ENCODE data around the gene NOL3. TPM values are rescaled to one million over a fixed set of nuclear protein-coding genes. Genes with fewer than 3 reads are reported as not detected.

Gene NOL3
- total RNA-seq, 1 experiment from 2014 or later: 68.0 TPM

DNA sequence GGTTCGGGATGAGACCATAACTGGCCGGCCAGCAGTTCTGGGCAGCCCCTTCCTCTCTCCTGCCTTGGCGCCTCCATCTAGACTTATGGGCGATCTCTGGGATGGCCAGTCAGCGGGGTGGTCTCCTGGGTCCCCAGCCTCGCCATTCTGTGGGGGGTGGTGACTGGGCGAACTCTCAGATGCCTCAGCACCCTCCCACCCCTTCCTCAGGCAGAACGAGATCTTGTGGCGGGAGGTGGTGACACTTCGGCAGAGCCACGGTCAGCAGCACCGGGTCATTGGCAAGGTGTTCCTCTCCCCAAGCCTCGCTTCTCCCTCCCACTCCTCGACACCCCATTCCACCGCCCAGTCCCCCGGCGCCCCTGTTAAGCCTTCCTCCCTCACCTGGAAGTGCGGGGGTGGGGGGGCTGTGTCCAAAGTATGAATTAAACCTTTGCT, 4.2 kb upstream of the NOL3 start:
- no peak overlapping the region for H2AFZ ChIP-seq
- H3K27ac ChIP-seq: no peak overlapping the region
- ChIA-PET CTCF (interaction anchor here (0.6 kb wide), 1 partner anchor 241 kb away, joined by 5 read pairs; the partner anchor contains the start of gene RRAD), POLR2A (ENCODE audit: unreplicated experiment) (no interaction called here)
- no peak overlapping the region for H3K4me2 ChIP-seq
- H3K4me1 ChIP-seq (replicated peaks; ENCODE audit: insufficient read depth): peaks cover 16% of the 10 kb centered on the region
- H3K9me3 ChIP-seq (ENCODE audit: insufficient read depth, low read depth): no peaks in the 10 kb centered on the region
- no peaks in the 10 kb centered on the region for H3K36me3 ChIP-seq (ENCODE audit: low read depth)
- no peak overlapping the region for H3K4me3 ChIP-seq
- BruUV-seq (replicated peaks): no TSS peak
- no peak for DNase-seq
- no peaks in the 10 kb centered on the region for H3K9me2 ChIP-seq (ENCODE audit: insufficient read depth)
- TF ChIP-seq EZH2 (IDR thresholded peaks at IDR 0.05; ENCODE audit: low read depth): no peak
- TF ChIP-seq, protein P1, sequence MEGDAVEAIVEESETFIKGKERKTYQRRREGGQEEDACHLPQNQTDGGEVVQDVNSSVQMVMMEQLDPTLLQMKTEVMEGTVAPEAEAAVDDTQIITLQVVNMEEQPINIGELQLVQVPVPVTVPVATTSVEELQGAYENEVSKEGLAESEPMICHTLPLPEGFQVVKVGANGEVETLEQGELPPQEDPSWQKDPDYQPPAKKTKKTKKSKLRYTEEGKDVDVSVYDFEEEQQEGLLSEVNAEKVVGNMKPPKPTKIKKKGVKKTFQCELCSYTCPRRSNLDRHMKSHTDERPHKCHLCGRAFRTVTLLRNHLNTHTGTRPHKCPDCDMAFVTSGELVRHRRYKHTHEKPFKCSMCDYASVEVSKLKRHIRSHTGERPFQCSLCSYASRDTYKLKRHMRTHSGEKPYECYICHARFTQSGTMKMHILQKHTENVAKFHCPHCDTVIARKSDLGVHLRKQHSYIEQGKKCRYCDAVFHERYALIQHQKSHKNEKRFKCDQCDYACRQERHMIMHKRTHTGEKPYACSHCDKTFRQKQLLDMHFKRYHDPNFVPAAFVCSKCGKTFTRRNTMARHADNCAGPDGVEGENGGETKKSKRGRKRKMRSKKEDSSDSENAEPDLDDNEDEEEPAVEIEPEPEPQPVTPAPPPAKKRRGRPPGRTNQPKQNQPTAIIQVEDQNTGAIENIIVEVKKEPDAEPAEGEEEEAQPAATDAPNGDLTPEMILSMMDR (conservative IDR thresholded peaks at IDR 0.05): no peak
- no peaks in the 10 kb centered on the region for H4K20me1 ChIP-seq (ENCODE audit: insufficient read depth)
- intact Hi-C loops (cut with micrococcal nuclease; ENCODE audit: unreplicated experiment): no loop called here
- H3F3A ChIP-seq (ENCODE audit: insufficient read depth, low read depth): peaks cover 17% of the 10 kb centered on the region
- H3K27me3 ChIP-seq (ENCODE audit: insufficient read depth, low read depth): no peaks in the 10 kb centered on the region
- H3K79me2 ChIP-seq (ENCODE audit: low read depth): peaks cover 2% of the 10 kb centered on the region; the same call in 1 of the 2 replicates

DNA sequence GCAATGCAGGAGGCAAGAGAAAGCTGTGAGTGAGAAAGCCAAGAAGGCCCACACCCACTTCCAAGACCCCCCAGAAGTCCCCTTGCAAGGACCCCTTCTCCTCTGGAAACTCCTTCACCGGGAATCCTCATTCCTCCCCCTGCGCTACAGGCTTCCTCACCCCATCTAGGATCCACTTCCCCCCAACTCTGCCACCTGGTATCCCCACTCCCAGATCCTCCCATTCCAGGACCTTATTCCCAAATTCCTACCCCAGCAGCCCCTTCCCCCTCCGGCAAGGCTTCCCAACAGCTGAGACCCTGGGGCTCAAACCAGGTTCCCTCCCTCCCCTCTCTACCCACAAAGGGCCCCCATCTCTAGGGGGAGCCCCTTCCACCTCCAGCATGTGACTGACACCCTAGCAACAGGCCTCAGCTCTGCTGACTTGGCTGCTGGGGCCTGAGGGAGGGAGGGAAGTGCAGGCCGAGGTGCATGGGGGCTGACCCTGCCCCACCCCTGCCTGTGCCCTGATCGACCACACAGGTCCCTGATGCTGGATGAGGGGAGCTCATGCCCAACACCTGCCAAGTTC, 3.7 kb upstream of the NOL3 start:
- H3K4me3 ChIP-seq: no peak overlapping the region
- no peak overlapping the region for H3K4me2 ChIP-seq
- H3K4me1 ChIP-seq (replicated peaks; ENCODE audit: insufficient read depth): peaks cover 21% of the 10 kb centered on the region
- no peaks in the 10 kb centered on the region for H4K20me1 ChIP-seq (ENCODE audit: insufficient read depth)
- H3K9me2 ChIP-seq (ENCODE audit: insufficient read depth): no peaks in the 10 kb centered on the region
- peaks cover 23% of the 10 kb centered on the region for H3F3A ChIP-seq (ENCODE audit: insufficient read depth, low read depth)
- ChIA-PET CTCF (no interaction called here), POLR2A (ENCODE audit: unreplicated experiment) (no interaction called here)
- intact Hi-C loops (cut with micrococcal nuclease; ENCODE audit: unreplicated experiment): no loop called here
- H3K27ac ChIP-seq: no peak overlapping the region
- no peak for DNase-seq
- H3K36me3 ChIP-seq (ENCODE audit: low read depth): no peaks in the 10 kb centered on the region
- BruUV-seq (replicated peaks): no TSS peak
- TF ChIP-seq EZH2 (IDR thresholded peaks at IDR 0.05; ENCODE audit: low read depth): no peak
- TF ChIP-seq, protein P1 (conservative IDR thresholded peaks at IDR 0.05): no peak
- H3K9me3 ChIP-seq (ENCODE audit: insufficient read depth, low read depth): no peaks in the 10 kb centered on the region
- no peak overlapping the region for H2AFZ ChIP-seq
- H3K79me2 ChIP-seq (ENCODE audit: low read depth): peaks cover 8% of the 10 kb centered on the region; the same call in 1 of the 2 replicates
- no peaks in the 10 kb centered on the region for H3K27me3 ChIP-seq (ENCODE audit: insufficient read depth, low read depth)

DNA sequence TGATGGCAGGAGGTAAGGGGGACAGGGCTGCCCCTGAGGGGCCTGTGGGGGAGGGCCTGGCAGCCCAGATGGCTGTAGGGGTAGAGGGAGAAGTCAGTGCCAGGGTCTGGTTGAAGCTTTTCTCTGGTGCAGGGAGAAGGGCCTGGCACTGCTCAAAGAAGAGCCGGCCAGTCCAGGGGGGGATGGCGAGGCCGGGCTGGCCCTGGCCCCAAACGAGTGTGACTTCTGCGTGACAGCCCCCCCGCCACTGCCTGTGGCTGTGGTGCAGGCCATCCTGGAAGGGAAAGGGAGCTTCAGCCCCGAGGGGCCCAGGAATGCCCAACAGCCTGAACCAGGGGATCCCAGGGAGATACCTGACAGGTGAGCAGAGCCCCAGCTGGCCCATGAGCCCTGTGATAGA, 2.8 kb upstream of the NOL3 start:
- H3K36me3 ChIP-seq (ENCODE audit: low read depth): no peaks in the 10 kb centered on the region
- no peaks in the 10 kb centered on the region for H3K9me2 ChIP-seq (ENCODE audit: insufficient read depth)
- TF ChIP-seq, protein P1 (conservative IDR thresholded peaks at IDR 0.05): no peak
- TF ChIP-seq EZH2 (IDR thresholded peaks at IDR 0.05; ENCODE audit: low read depth): no peak
- no peaks in the 10 kb centered on the region for H3K27me3 ChIP-seq (ENCODE audit: insufficient read depth, low read depth)
- POLR2A ChIA-PET (ENCODE audit: unreplicated experiment): no interaction called here
- CTCF ChIA-PET: no interaction called here
- no peak overlapping the region for H2AFZ ChIP-seq
- peaks cover 32% of the 10 kb centered on the region for H3F3A ChIP-seq (ENCODE audit: insufficient read depth, low read depth)
- no peak overlapping the region for H3K4me3 ChIP-seq
- H3K79me2 ChIP-seq (ENCODE audit: low read depth): peaks cover 15% of the 10 kb centered on the region; the same call in 1 of the 2 replicates
- no TSS peak for BruUV-seq (replicated peaks)
- no peak overlapping the region for H3K27ac ChIP-seq
- H3K4me1 ChIP-seq (replicated peaks; ENCODE audit: insufficient read depth): peaks cover 24% of the 10 kb centered on the region
- H3K4me2 ChIP-seq: no peak overlapping the region
- DNase-seq: no peak
- no peaks in the 10 kb centered on the region for H4K20me1 ChIP-seq (ENCODE audit: insufficient read depth)
- H3K9me3 ChIP-seq (ENCODE audit: insufficient read depth, low read depth): no peaks in the 10 kb centered on the region
- intact Hi-C loops (cut with micrococcal nuclease; ENCODE audit: unreplicated experiment): no loop called here

Data from PC-9 (cell line).